ENCODE data around the gene TDRD9.

TDRD9 gene

GRCh38 chr14:104030958-104031357 lies 102.7 kb downstream of the TDRD9 start:
- TF ChIP-seq ZFX (IDR thresholded peaks at IDR 0.05; ENCODE audit: borderline replicate concordance) (no peak), CTCF (IDR thresholded peaks at IDR 0.05) (no peak)
- no peak overlapping the region for H3K27ac ChIP-seq

DNA sequence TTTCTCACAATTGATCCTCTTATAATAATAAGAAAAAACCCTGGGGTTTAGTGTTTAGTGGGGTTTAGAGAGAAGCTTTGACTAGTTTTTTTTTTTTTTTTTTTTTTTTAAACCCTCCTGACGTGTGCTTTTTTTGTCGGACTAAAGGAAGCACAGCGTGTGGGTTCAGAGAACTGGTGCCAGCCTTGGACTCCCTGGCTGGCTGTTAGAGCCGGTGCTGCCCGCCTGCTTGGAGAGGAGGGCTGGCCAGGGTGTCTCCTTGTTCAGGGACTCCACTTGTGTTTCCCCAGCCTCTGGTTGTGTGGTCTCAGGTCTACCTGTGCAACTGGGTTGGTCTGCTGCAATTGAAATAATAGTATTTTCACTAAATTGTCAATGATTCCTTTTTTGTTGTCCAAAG lies 103.1 kb downstream of the TDRD9 start:
- no peak overlapping the region for H3K27ac ChIP-seq
- TF ChIP-seq ZFX (IDR thresholded peaks at IDR 0.05; ENCODE audit: borderline replicate concordance) (no peak), CTCF (IDR thresholded peaks at IDR 0.05) (no peak)

- H3K27ac ChIP-seq, result no peak overlapping the region
- no peak for TF ChIP-seq CTCF (IDR thresholded peaks at IDR 0.05)
- TF ChIP-seq ZFX (IDR thresholded peaks at IDR 0.05; ENCODE audit: borderline replicate concordance), result no peak
Measured at GRCh38 chr14:104034976-104035699, 106.9 kb downstream of the TDRD9 start.

DNA sequence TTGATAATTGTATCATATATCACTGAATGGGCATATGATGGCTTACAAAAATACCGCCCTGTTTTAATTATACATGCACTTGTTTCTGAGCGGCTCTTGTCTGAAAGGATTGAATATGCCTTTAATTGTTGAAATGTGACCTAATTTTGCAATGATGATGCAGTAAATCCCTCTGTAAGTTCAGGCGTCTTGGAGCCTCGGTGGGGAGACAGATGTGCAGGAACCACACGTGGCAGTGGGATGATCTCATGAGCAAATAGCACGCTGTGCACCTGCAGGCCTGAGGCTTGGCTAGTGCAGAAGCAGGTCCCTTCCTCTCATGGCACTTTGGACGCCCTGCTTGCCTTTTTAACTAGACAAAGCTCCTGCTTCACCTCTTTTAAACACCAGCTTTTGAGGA lies 108.0 kb downstream of the TDRD9 start:
- TF ChIP-seq CTCF (IDR thresholded peaks at IDR 0.05) (no peak), ZFX (IDR thresholded peaks at IDR 0.05; ENCODE audit: borderline replicate concordance) (no peak)
- H3K27ac ChIP-seq, result no peak overlapping the region

DNA sequence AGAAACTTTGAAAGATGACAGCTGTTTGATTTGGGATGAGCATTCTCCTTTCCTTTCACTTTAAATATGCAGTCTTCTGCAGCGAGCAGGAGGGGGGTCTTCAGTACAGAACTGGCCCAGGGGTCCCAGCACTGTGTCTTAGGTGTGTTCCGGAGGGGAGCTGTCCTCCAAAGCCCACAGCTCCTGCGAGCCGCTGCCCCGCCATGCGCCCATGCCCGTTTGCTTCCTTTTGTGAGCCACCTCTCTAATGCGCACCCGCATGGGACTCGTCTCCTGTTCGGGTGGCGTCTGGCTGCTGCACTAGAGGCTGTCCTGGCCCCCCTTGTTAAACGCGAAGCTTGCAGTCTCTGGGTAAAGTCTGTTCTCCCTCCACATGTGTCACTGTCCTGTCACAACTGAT lies 108.8 kb downstream of the TDRD9 start:
- no peak overlapping the region for H3K27ac ChIP-seq
- no peak for TF ChIP-seq CTCF (IDR thresholded peaks at IDR 0.05)
- no peak for TF ChIP-seq ZFX (IDR thresholded peaks at IDR 0.05; ENCODE audit: borderline replicate concordance)

- TF ChIP-seq CTCF (IDR thresholded peaks at IDR 0.05) (no peak), ZFX (IDR thresholded peaks at IDR 0.05; ENCODE audit: borderline replicate concordance) (no peak)
- no peak overlapping the region for H3K27ac ChIP-seq
Measured at GRCh38 chr14:104037903-104038302, 109.6 kb downstream of the TDRD9 start.

DNA sequence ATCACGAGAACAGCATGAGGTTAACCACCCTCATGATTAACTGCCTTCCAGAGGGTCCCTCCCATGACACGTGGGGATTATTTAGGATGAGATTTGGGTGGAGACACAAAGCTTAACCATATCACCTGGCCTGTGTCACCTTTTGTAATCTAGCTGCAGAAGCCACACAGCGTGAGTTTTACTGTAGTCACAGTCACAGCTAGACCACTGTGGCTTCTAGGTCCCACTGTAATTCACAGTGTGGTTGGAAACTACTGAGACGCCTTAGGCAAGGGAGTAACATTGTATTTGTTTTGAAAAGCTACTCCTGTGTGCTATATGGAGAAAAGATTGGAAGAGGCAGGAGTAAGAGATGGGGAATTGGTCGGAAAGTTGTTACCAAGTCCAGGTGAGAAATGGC lies 111.0 kb downstream of the TDRD9 start:
- no peak overlapping the region for H3K27ac ChIP-seq
- TF ChIP-seq ZFX (IDR thresholded peaks at IDR 0.05; ENCODE audit: borderline replicate concordance), result no peak
- TF ChIP-seq CTCF (IDR thresholded peaks at IDR 0.05), result no peak
